HG03280 (cell line): ENCODE measurements around the gene CPN2.

Source experiments
- ATAC-seq: cut with Tn5 transposase; IDR thresholded peaks from one replicate; pipeline ENCODE4 v1.9.1; 2021; ENCODE audit warnings: mild to moderate bottlenecking, moderate library complexity; ENCODE audit not compliant: unreplicated experiment

Gene CPN2

GRCh38 chr3:194354315-194354714, 3.2 kb upstream of the CPN2 start:
- no peak for ATAC-seq

GRCh38 chr3:194352667-194353246, 1.6 kb upstream of the CPN2 start:
- ATAC-seq = no peak

- no peak for ATAC-seq
Measured at GRCh38 chr3:194351952-194352536, 916 bp upstream of the CPN2 start.

GRCh38 chr3:194350726-194351071, 429 bp downstream of the CPN2 start:
- no peak for ATAC-seq

GRCh38 chr3:194348354-194348753, 2.8 kb downstream of the CPN2 start:
- ATAC-seq = no peak

GRCh38 chr3:194346621-194347020, 4.5 kb downstream of the CPN2 start:
- ATAC-seq = no peak

GRCh38 chr3:194346035-194346434, 5.1 kb downstream of the CPN2 start:
- ATAC-seq = no peak

- ATAC-seq = peak; percentile 71
Measured at GRCh38 chr3:194344012-194344411, 7.1 kb downstream of the CPN2 start.

- no peak for ATAC-seq
Measured at GRCh38 chr3:194343561-194343893, 7.6 kb downstream of the CPN2 start.

GRCh38 chr3:194342861-194343560, 8.1 kb downstream of the CPN2 start:
- no peak for ATAC-seq

- ATAC-seq = no peak
Measured at GRCh38 chr3:194340757-194341400, 10.2 kb downstream of the CPN2 start.

GRCh38 chr3:194339840-194340239, 11.3 kb downstream of the CPN2 start:
- no peak for ATAC-seq

- no peak for ATAC-seq
Measured at GRCh38 chr3:194339356-194339755, 11.8 kb downstream of the CPN2 start.

GRCh38 chr3:194337965-194338753, 13.0 kb downstream of the CPN2 start:
- ATAC-seq = no peak

GRCh38 chr3:194336601-194337355, 14.3 kb downstream of the CPN2 start:
- no peak for ATAC-seq

- ATAC-seq = no peak
Measured at GRCh38 chr3:194333981-194334320, 17.2 kb downstream of the CPN2 start.

GRCh38 chr3:194333212-194333980, 17.7 kb downstream of the CPN2 start:
- ATAC-seq = peak; percentile 92

GRCh38 chr3:194332858-194333211, 18.3 kb downstream of the CPN2 start:
- no peak for ATAC-seq

- ATAC-seq = no peak
Measured at GRCh38 chr3:194330579-194330978, 20.5 kb downstream of the CPN2 start.

- no peak for ATAC-seq
Measured at GRCh38 chr3:194330160-194330559, 21.0 kb downstream of the CPN2 start.
